ENCODE measurements around the gene ATP8A2. TPM values are rescaled to one million over a fixed set of nuclear protein-coding genes. Genes with fewer than 3 reads are reported as not detected.
"Not testable (repeated sequence)": the region's sequence is repeated elsewhere in the genome, so short reads cannot be mapped to it uniquely, and the experiment has no call there.

Gene ATP8A2
- total and polyA plus RNA-seq, 4 donors: 0.01 to 0.08 (median 0.05) TPM; not detected in 1

DNA sequence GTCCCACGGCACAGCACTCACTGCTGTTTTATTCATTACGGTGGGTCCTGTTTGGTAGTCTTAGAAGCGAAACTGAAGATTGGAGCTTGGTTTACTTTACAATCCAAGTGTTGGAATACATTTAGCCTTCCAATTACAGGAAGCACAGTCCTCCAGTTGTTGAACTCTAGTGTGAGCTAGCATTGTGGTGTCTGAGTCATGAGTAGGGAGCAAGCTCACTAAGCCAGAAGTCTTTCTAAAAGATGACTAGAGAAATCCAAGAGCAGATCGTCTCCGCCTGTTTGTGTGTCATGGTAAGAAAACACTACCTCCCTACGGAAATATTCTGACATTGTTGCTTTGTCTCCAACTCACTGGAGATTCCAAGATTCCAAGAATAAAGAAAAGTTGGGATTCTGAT, 690.2 kb downstream of the ATP8A2 start:
- 86% methylated on average over 6 of the region's 6 CpGs for WGBS

GRCh38 chr13:26062853-26063444, 691.2 kb downstream of the ATP8A2 start:
- Histone ChIP-seq H3K9me3 (ENCODE audit: control insufficient read depth in 4 of 4, low read length in 3 of 4) (no peaks in the 10 kb centered on the region), H3K27ac (ENCODE audit: low read depth in 1 of 2, low read length in 2 of 2) (no peak overlapping the region), H3K27me3 (ENCODE audit: control insufficient read depth in 4 of 4, insufficient read depth in 4 of 4, low read length in 3 of 4) (peaks cover 0 to 5% (median 0%) of the 10 kb centered on the region in 4 donors), H3K36me3 (ENCODE audit: control insufficient read depth in 4 of 4, insufficient read depth in 3 of 4, low read depth in 1 of 4, low read length in 3 of 4) (no peaks in the 10 kb centered on the region), H3K4me1 (ENCODE audit: control insufficient read depth in 4 of 4, insufficient read depth in 4 of 4, low read length in 3 of 4) (no peaks in the 10 kb centered on the region), H3K9ac (ENCODE audit: low read depth in 1 of 2, low read length in 2 of 2) (no peak overlapping the region), H3K4me3 (ENCODE audit: low read depth in 1 of 3, low read length in 3 of 3) (no peak overlapping the region)
- WGBS: 56% methylated on average over 5 of the region's 5 CpGs
- TF ChIP-seq, protein P1, sequence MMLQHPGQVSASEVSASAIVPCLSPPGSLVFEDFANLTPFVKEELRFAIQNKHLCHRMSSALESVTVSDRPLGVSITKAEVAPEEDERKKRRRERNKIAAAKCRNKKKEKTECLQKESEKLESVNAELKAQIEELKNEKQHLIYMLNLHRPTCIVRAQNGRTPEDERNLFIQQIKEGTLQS (IDR thresholded peaks at IDR 0.05): no peak
- TF ChIP-seq, protein P2, sequence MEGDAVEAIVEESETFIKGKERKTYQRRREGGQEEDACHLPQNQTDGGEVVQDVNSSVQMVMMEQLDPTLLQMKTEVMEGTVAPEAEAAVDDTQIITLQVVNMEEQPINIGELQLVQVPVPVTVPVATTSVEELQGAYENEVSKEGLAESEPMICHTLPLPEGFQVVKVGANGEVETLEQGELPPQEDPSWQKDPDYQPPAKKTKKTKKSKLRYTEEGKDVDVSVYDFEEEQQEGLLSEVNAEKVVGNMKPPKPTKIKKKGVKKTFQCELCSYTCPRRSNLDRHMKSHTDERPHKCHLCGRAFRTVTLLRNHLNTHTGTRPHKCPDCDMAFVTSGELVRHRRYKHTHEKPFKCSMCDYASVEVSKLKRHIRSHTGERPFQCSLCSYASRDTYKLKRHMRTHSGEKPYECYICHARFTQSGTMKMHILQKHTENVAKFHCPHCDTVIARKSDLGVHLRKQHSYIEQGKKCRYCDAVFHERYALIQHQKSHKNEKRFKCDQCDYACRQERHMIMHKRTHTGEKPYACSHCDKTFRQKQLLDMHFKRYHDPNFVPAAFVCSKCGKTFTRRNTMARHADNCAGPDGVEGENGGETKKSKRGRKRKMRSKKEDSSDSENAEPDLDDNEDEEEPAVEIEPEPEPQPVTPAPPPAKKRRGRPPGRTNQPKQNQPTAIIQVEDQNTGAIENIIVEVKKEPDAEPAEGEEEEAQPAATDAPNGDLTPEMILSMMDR (IDR thresholded peaks at IDR 0.05; ENCODE audit: low read depth, low read length, missing input control): peak; percentile 44
- TF ChIP-seq NR2F2 (IDR thresholded peaks at IDR 0.05) (no peak), RAD21 (IDR thresholded peaks at IDR 0.05) (peak; percentile 70 to 79), RXRA (IDR thresholded peaks at IDR 0.05) (no peak)
- no peak for DNase-seq (ENCODE audit: low spot score)

More for the DNA sequence above, 690.2 kb downstream of the ATP8A2 start:
- TF ChIP-seq HNF4G (IDR thresholded peaks at IDR 0.05) (no peak), FOXA1 (IDR thresholded peaks at IDR 0.05) (no peak), TAF1 (conservative IDR thresholded peaks at IDR 0.05) (no peak), JUND (IDR thresholded peaks at IDR 0.05) (no peak), YY1 (IDR thresholded peaks at IDR 0.05) (no peak), EGR1 (IDR thresholded peaks at IDR 0.05; ENCODE audit: low read depth in 2 of 2) (no peak), RAD21 (IDR thresholded peaks at IDR 0.05) (no peak)
- TF ChIP-seq, protein P1 (IDR thresholded peaks at IDR 0.05): no peak
- Histone ChIP-seq H3K27ac (ENCODE audit: low read depth in 1 of 2, low read length in 2 of 2) (no peak overlapping the region), H3K9ac (ENCODE audit: low read depth in 1 of 2, low read length in 2 of 2) (no peak overlapping the region), H3K27me3 (ENCODE audit: control insufficient read depth in 4 of 4, insufficient read depth in 4 of 4, low read length in 3 of 4) (peaks cover 0 to 5% (median 0%) of the 10 kb centered on the region in 4 donors), H3K4me3 (ENCODE audit: low read depth in 1 of 3, low read length in 3 of 3) (no peak overlapping the region), H3K4me1 (ENCODE audit: control insufficient read depth in 4 of 4, insufficient read depth in 4 of 4, low read length in 3 of 4) (no peaks in the 10 kb centered on the region), H3K9me3 (ENCODE audit: control insufficient read depth in 4 of 4, low read length in 3 of 4) (no peaks in the 10 kb centered on the region), H3K36me3 (ENCODE audit: control insufficient read depth in 4 of 4, insufficient read depth in 3 of 4, low read depth in 1 of 4, low read length in 3 of 4) (no peaks in the 10 kb centered on the region)
- DNase-seq (ENCODE audit: low spot score): no peak

DNA sequence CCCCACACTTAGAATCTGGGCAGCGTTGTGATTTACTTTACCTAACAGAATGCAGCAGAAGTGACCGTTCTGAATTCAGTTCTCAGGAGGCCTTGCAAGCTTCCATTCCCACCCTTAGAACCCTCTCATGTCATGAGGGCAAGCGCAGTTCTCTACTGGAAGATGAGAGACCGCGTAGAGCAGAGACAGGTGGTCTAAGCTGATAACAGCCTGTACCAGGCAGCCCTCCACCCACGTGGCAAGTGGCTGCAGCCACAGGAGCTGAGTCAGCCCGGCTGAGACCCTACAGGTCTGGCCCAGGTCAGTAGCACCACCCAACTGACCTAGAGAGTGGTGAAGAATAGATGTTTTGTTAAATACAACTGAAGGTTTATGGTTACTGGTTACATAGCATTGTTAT, 694.7 kb downstream of the ATP8A2 start:
- H3K9ac ChIP-seq (ENCODE audit: low read depth in 1 of 2, low read length in 2 of 2); H3K36me3 ChIP-seq (ENCODE audit: control insufficient read depth in 4 of 4, insufficient read depth in 3 of 4, low read depth in 1 of 4, low read length in 3 of 4); H3K27ac ChIP-seq (ENCODE audit: low read depth in 1 of 2, low read length in 2 of 2); H3K9me3 ChIP-seq (ENCODE audit: control insufficient read depth in 4 of 4, low read length in 3 of 4); H3K27me3 ChIP-seq (ENCODE audit: control insufficient read depth in 4 of 4, insufficient read depth in 4 of 4, low read length in 3 of 4); DNase-seq (ENCODE audit: low spot score); H3K4me3 ChIP-seq (ENCODE audit: low read depth in 1 of 3, low read length in 3 of 3); H3K4me1 ChIP-seq (ENCODE audit: control insufficient read depth in 4 of 4, insufficient read depth in 4 of 4, low read length in 3 of 4): not testable (repeated sequence)
- 77% methylated on average over 7 of the region's 7 CpGs for WGBS

DNA sequence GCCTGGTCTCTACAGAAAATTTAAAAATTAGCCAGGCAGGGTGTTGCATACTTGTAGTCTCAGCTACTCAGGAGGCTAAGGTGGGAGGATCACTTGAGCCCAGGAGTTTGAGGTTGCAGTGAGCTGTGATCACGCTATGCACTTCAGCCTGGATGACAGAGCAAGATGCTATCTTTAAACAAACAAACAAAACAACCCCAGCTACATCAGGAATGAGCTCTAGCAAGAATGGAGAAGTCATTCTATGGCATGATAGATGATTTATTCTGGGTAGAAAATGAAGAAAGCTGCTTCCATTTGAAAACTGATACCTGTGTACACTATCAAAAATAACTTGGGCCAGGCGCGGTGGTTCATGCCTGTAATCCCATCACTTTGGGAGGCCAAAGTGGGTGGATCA, 695.8 kb downstream of the ATP8A2 start:
- Histone ChIP-seq H3K4me3 (ENCODE audit: low read depth in 1 of 3, low read length in 3 of 3) (no peak overlapping the region), H3K36me3 (ENCODE audit: control insufficient read depth in 4 of 4, insufficient read depth in 3 of 4, low read depth in 1 of 4, low read length in 3 of 4) (no peaks in the 10 kb centered on the region), H3K9ac (ENCODE audit: low read depth in 1 of 2, low read length in 2 of 2) (no peak overlapping the region), H3K4me1 (ENCODE audit: control insufficient read depth in 4 of 4, insufficient read depth in 4 of 4, low read length in 3 of 4) (no peaks in the 10 kb centered on the region), H3K27me3 (ENCODE audit: control insufficient read depth in 4 of 4, insufficient read depth in 4 of 4, low read length in 3 of 4) (peaks cover 0 to 5% (median 0%) of the 10 kb centered on the region in 4 donors), H3K9me3 (ENCODE audit: control insufficient read depth in 4 of 4, low read length in 3 of 4) (no peaks in the 10 kb centered on the region), H3K27ac (ENCODE audit: low read depth in 1 of 2, low read length in 2 of 2) (no peak overlapping the region)
- WGBS: 93% methylated on average over 3 of the region's 3 CpGs
- no peak for DNase-seq (ENCODE audit: low spot score)
- no peak for TF ChIP-seq EGR1 (IDR thresholded peaks at IDR 0.05; ENCODE audit: low read depth in 2 of 2)
- no peak for TF ChIP-seq NR2F2 (IDR thresholded peaks at IDR 0.05)
- no peak for TF ChIP-seq HNF4A (conservative IDR thresholded peaks at IDR 0.05)

DNA sequence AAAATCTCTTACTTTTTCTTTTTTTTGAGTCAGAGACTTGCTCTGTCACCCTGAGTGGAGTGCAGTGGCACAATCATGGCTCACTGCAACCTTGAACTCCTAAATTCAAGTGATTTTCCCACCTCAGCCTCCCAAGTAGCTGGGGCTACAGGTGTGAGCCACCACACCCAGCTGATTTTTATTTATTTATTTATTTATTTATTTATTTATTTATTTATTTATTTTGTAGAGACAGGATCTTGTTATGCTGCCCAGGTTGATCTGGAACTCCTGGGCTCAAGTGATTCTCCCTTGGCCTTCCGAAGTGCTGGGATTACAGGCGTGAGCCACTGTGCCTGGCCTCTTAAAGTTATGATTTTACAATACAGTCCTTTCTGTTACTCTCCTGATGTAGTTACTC, 696.6 kb downstream of the ATP8A2 start:
- H3K4me3 ChIP-seq (ENCODE audit: low read depth in 1 of 3, low read length in 3 of 3); DNase-seq (ENCODE audit: low spot score); H3K27ac ChIP-seq (ENCODE audit: low read depth in 1 of 2, low read length in 2 of 2); H3K4me1 ChIP-seq (ENCODE audit: control insufficient read depth in 4 of 4, insufficient read depth in 4 of 4, low read length in 3 of 4); H3K9me3 ChIP-seq (ENCODE audit: control insufficient read depth in 4 of 4, low read length in 3 of 4); H3K9ac ChIP-seq (ENCODE audit: low read depth in 1 of 2, low read length in 2 of 2); H3K36me3 ChIP-seq (ENCODE audit: control insufficient read depth in 4 of 4, insufficient read depth in 3 of 4, low read depth in 1 of 4, low read length in 3 of 4); H3K27me3 ChIP-seq (ENCODE audit: control insufficient read depth in 4 of 4, insufficient read depth in 4 of 4, low read length in 3 of 4): not testable (repeated sequence)
- WGBS: 96% methylated on average over 2 of the region's 2 CpGs

- H3K4me1 ChIP-seq (ENCODE audit: control insufficient read depth in 4 of 4, insufficient read depth in 4 of 4, low read length in 3 of 4); H3K9me3 ChIP-seq (ENCODE audit: control insufficient read depth in 4 of 4, low read length in 3 of 4); H3K27ac ChIP-seq (ENCODE audit: low read depth in 1 of 2, low read length in 2 of 2); H3K9ac ChIP-seq (ENCODE audit: low read depth in 1 of 2, low read length in 2 of 2); H3K27me3 ChIP-seq (ENCODE audit: control insufficient read depth in 4 of 4, insufficient read depth in 4 of 4, low read length in 3 of 4); H3K4me3 ChIP-seq (ENCODE audit: low read depth in 1 of 3, low read length in 3 of 3); DNase-seq (ENCODE audit: low spot score); H3K36me3 ChIP-seq (ENCODE audit: control insufficient read depth in 4 of 4, insufficient read depth in 3 of 4, low read depth in 1 of 4, low read length in 3 of 4): not testable (repeated sequence)
- 72% methylated on average over 8 of the region's 8 CpGs for WGBS
These were observed 697.9 kb downstream of the ATP8A2 start for GRCh38 chr13:26069642-26070041.

Measured in liver (tissue), 9 donors.